GM15510 (cell line): Measurements from ENCODE around the gene DLGAP4.

ENCODE experiments used
- POLR2A ChIP-seq: IDR thresholded peaks from 3 replicates; pipeline ENCODE4 v1.6.1; 2011; ENCODE audit warnings: borderline replicate concordance; ENCODE audit not compliant: insufficient read length; ENCODE audit errors: extremely low read depth

The DLGAP4 gene

DNA sequence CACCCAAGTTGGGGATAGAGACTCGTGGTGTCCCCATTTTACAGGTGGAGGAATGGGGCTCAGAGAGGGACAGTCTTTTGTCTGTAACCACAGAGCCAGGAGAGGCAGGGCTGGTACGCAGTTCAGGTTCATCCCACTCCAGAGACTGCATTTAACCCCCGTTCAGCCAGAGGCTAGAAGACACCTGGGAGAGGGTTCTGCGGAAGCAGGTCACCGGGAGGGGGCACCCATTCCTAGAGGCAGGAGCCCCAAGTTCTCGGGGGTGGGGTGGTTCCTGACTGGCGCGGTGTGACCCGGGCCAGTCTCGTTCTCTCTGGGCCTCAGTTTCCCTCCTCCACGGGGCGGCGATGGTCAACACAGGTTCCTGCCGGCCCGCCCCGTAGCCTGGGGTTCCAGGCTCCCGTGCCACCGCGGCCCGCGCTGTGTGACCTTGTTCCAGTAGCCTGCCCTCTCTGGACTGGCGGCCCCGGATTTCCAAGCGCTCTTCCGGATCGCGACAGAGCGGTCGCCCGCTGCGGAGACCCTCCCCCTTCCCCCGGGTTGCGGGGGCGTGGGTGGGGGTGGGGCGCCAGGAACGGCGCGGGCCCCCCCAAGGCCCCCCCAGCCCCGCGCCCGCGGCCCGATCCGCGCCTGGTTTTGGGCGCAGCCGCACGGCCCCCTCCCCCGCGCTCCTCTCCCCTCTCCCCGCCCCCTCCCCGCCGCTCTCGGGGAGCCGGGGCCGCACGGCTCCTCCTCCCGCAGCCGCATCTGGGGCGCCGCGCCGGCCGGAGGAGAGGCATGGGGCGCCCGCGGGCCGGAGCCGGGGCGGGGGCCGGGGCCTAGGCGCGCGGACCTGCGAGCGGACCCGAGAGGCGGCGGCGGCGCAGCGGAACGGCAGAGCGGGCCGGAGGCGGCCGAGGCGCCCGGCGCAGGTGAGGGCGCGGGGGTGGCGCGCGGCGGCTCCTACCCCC, at the start of gene DLGAP4:
Gene DLGAP4, plus strand, starts transcription at position 738 of the 950 bp plus-strand sequence. CDS start 125,379 bp downstream, outside the sequence.
- TF ChIP-seq POLR2A: no peak

DNA sequence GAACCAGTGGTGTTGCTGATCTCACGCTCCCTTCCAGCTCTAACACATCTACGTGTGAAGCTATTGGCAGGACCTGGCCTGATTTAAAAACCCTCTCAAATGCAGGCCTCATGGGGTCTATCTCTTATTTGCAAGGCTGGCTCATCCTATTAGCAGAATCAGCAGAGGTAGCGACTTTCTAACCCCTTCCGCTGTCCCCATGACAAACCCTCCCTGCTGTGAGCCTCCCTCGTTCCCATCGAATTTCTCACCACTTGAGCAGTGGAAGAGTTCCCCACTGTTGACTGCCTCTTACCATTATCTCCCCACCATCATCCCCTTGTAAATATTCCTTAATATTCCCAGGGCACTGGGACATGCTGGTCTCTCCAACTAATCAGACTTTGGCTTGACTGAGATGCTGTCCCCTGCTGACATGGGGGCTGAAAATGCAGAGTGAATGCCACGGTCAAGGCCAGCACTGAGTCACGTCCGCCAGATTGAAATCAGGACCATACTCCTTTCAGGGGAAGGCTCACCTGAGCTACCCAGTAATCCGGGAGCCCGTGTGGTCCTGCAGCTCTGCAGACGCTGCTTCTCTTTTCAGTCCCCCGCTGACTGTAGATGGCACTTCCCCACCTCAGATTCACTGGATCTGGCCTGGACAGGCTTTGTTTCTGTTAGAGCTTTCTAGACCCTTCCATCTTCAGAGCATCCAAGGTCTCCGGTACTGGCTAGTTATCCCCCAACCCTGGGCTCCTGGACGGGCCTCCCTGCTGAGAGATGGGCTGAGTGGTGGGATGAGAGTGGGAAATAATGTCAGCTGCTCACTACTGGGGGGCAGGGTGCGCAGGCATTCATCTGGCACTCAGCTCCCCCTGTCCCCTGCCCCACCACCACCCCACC, 46.7 kb upstream of the DLGAP4 start:
- TF ChIP-seq POLR2A: no peak

- no peak for TF ChIP-seq POLR2A
These were observed 45.8 kb upstream of the DLGAP4 start for GRCh38 chr20:36260316-36260715.

DNA sequence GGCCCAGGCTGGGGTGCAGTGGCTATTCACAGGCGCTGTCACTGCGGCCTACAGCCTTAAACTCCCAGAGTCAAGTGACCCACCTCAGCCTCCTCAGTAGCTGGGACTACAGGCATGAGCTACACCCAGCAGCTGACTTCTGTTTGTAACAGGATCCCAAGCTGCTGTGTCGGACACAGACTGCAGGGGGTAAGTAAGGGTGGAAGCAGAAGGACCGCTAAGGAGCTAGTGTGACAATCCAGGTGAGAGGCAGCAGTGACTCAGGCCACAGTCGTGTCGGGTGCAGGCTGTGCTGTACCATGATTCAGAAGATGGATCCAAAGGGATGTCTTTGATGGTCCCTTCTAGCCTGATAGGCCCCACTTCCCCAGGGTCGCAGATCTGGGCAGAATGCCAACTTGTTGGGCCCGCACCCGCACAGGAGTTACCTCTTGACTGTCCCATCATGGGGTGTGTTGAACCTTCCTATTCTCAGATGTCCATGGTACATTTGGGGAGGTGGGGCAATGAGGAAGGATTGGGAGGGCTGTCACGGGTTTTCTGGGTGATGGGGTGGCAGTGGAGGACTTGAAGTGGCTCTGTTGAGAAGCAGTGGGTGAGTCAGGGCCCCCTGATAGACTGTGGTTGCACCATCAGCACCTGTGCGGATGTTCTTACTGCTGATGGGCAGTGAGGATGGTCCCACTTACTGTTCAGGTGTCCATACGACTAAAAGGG, 44.6 kb upstream of the DLGAP4 start:
- no peak for TF ChIP-seq POLR2A

DNA sequence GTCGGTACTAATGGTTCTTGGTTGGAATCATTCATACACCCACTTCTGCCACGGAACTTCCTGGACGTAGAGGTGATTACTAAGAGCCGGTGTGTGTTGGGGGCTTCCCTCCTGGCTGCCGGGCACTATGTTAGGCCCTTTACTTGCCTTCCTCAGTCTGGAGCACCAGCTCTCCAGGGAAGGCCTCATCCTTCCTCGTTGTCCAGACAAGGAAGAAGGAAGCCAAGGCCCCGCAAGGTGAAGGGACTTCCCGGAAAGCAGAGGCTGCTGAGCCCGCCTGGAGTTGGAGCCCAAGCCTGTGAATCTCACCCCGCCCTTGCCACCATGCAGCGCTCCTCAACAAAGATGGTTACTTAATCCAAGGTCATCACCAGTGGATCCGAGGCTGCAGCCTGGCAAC, 43.7 kb upstream of the DLGAP4 start:
- no peak for TF ChIP-seq POLR2A

DNA sequence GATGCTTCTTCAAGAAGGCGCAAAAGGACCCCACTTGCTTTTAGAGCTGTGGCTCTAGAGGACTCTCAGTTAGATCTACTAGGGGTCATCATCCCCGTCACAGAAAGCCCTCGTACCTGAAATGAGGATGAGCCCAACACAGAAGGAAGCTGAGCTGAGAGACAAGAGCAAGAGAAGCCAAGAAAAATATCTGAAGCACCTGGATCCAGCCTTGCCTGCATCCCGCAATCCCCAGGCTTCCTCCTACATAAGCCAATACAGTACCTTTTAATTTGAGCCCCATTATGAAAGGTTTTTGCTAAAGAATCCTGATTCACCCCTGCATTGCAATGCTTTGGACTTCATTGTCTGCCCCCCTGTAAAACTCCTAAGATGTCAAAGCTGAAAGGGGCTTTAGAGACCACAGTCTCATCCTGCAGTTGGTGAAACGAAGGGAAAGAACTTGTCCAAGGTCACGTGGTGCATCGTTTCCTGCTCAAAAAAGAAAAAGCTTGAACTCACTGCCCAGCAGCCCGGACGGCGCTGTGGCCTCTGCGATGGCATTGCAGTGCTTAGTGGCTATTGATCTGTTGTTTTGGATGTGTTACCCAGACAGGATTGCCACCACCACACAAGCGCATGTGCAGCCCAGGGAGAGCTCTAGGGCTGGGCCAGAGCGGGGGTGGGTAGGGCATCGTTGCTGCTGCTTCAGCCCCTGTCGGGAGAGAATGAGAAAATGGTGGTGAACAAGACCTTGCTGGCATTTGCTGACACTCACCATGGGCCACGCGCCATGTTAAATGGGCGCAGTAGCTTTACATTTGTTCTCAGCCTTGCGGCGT, 41.5 kb upstream of the DLGAP4 start:
- TF ChIP-seq POLR2A: no peak

- no peak for TF ChIP-seq POLR2A
These were observed 40.0 kb upstream of the DLGAP4 start for GRCh38 chr20:36266189-36266588.

- TF ChIP-seq POLR2A: no peak
These were observed 38.3 kb upstream of the DLGAP4 start for GRCh38 chr20:36267605-36268381.

GRCh38 chr20:36268440-36269342, 37.4 kb upstream of the DLGAP4 start:
- TF ChIP-seq POLR2A: no peak

DNA sequence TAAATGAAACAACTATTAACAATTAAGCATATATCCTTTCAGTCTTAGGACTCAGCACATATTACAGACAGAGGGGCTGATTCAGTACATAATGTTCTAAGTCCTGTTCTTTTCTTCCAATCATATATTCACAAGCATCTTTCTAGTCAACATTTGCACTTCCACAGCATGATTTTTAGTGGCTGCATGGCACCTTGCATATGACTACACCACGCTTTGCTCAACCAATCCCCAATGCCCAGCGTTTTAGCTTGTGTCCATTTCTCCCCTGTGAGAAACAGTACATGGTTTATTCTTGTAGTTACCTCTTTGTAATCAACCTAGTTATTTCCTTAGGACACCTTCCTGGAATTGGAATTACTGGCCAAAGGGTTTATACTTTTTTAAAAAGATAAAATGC, 36.6 kb upstream of the DLGAP4 start:
- TF ChIP-seq POLR2A: no peak

- no peak for TF ChIP-seq POLR2A
These were observed 35.1 kb upstream of the DLGAP4 start for GRCh38 chr20:36270744-36271638.
